SK-N-SH (cell line): ENCODE measurements around the gene PLA2G2D.

Experiments used
- CTCF ChIP-seq: fragments of 200-600 bp; sonication (generic); IDR thresholded peaks from 2 replicates; pipeline ENCODE4 v1.6.1; 2017; ENCODE audit warnings: antibody characterized with exemption, mild to moderate bottlenecking, moderate library complexity
- ELF1 ChIP-seq: IDR thresholded peaks from 2 replicates; pipeline ENCODE4 v1.4.0; 2012
- EZH2phosphoT487 ChIP-seq: fragments of 200-600 bp; sonication (generic); IDR thresholded peaks from 2 replicates; pipeline ENCODE4 v1.6.1; 2017; ENCODE audit warnings: low read depth, mixed run types, mild to moderate bottlenecking, antibody characterized with exemption, moderate library complexity, borderline replicate concordance
- JUND ChIP-seq: IDR thresholded peaks from 2 replicates; pipeline ENCODE4 v1.4.0; 2012
- MXI1 ChIP-seq: IDR thresholded peaks from 2 replicates; pipeline ENCODE4 v1.6.1; 2012; ENCODE audit warnings: mild to moderate bottlenecking, low read depth, low read length, improper control_type of control experiment
- NFIC ChIP-seq: IDR thresholded peaks from 2 replicates; pipeline ENCODE4 v1.4.0; 2012; ENCODE audit warnings: borderline replicate concordance
- POLR2AphosphoS5 ChIP-seq: IDR thresholded peaks from 2 replicates; pipeline ENCODE4 v1.6.1; 2012; ENCODE audit warnings: low read depth, low read length
- RAD21 ChIP-seq: IDR thresholded peaks from 2 replicates; pipeline ENCODE4 v1.6.1; 2012; ENCODE audit warnings: mild to moderate bottlenecking, low read length
- RXRA ChIP-seq: IDR thresholded peaks from 2 replicates; pipeline ENCODE4 v1.4.0; 2012; ENCODE audit warnings: low read depth, mild to moderate bottlenecking, borderline replicate concordance
- TCF12 ChIP-seq: IDR thresholded peaks from 2 replicates; pipeline ENCODE4 v1.4.0; 2012
- ZBTB33 ChIP-seq: IDR thresholded peaks from 2 replicates; pipeline ENCODE4 v1.4.0; 2012; ENCODE audit warnings: low read depth, borderline replicate concordance

- TF ChIP-seq MXI1 (no peak), EZH2phosphoT487 (no peak), ELF1 (no peak), NFIC (no peak), JUND (no peak), TCF12 (no peak), POLR2AphosphoS5 (no peak), RXRA (no peak), CTCF (no peak), ZBTB33 (no peak), RAD21 (no peak)
Measured at GRCh38 chr1:20078171-20078651, 41.1 kb downstream of the PLA2G2D start.
